ENCODE results near the gene ITIH1.

ITIH1 gene

GRCh38 chr3:52798978-52799476 is 21.6 kb downstream of the ITIH1 start:
- no peaks in the 10 kb centered on the region for H3K36me3 ChIP-seq
- peak; percentile 80 for TF ChIP-seq CTCF (IDR thresholded peaks at IDR 0.05; ENCODE audit: low read depth, low read length)
- peak; percentile 31 for DNase-seq
- H3K9me3 ChIP-seq (ENCODE audit: severe bottlenecking), result no peaks in the 10 kb centered on the region
- H3K4me3 ChIP-seq (ENCODE audit: low read depth, low read length), result no peak overlapping the region
- H3K27me3 ChIP-seq (ENCODE audit: insufficient read depth, low read depth, severe bottlenecking), result no peaks in the 10 kb centered on the region
- H3K27ac ChIP-seq, result no peak overlapping the region

- no peak for TF ChIP-seq CTCF (IDR thresholded peaks at IDR 0.05; ENCODE audit: low read depth, low read length)
- no peaks in the 10 kb centered on the region for H3K9me3 ChIP-seq (ENCODE audit: severe bottlenecking)
- no peaks in the 10 kb centered on the region for H3K27me3 ChIP-seq (ENCODE audit: insufficient read depth, low read depth, severe bottlenecking)
- DNase-seq, result no peak
- no peak overlapping the region for H3K4me3 ChIP-seq (ENCODE audit: low read depth, low read length)
- no peak overlapping the region for H3K27ac ChIP-seq
- H3K36me3 ChIP-seq, result no peaks in the 10 kb centered on the region
These were observed 22.7 kb downstream of the ITIH1 start for GRCh38 chr3:52800079-52800478.

GRCh38 chr3:52801839-52802238 is 24.4 kb downstream of the ITIH1 start:
- Histone ChIP-seq H3K27ac (no peak overlapping the region), H3K9me3 (ENCODE audit: severe bottlenecking) (no peaks in the 10 kb centered on the region), H3K36me3 (no peaks in the 10 kb centered on the region), H3K27me3 (ENCODE audit: insufficient read depth, low read depth, severe bottlenecking) (no peaks in the 10 kb centered on the region), H3K4me3 (ENCODE audit: low read depth, low read length) (no peak overlapping the region)
- no peak for TF ChIP-seq CTCF (IDR thresholded peaks at IDR 0.05; ENCODE audit: low read depth, low read length)
- DNase-seq, result no peak

- DNase-seq, result peak; percentile 44
- TF ChIP-seq CTCF (IDR thresholded peaks at IDR 0.05; ENCODE audit: low read depth, low read length), result no peak
- Histone ChIP-seq H3K27ac (no peak overlapping the region), H3K27me3 (ENCODE audit: insufficient read depth, low read depth, severe bottlenecking) (no peaks in the 10 kb centered on the region), H3K36me3 (no peaks in the 10 kb centered on the region), H3K9me3 (ENCODE audit: severe bottlenecking) (no peaks in the 10 kb centered on the region), H3K4me3 (ENCODE audit: low read depth, low read length) (no peak overlapping the region)
These were observed 28.1 kb downstream of the ITIH1 start for GRCh38 chr3:52805270-52806039.

- H3K9me3 ChIP-seq (ENCODE audit: severe bottlenecking), result no peaks in the 10 kb centered on the region
These were observed 31.8 kb downstream of the ITIH1 start for GRCh38 chr3:52809149-52809548.

More at GRCh38 chr3:52809149-52809548, 31.8 kb downstream of the ITIH1 start:
- Histone ChIP-seq H3K27ac (no peak overlapping the region), H3K27me3 (ENCODE audit: insufficient read depth, low read depth, severe bottlenecking) (no peaks in the 10 kb centered on the region), H3K4me3 (ENCODE audit: low read depth, low read length) (no peak overlapping the region), H3K36me3 (no peaks in the 10 kb centered on the region)
- no peak for TF ChIP-seq CTCF (IDR thresholded peaks at IDR 0.05; ENCODE audit: low read depth, low read length)
- DNase-seq, result no peak
